NOMO-1 treated with dmso at 0.1 percent for 144 hours (cell line): ENCODE results near the gene MBTD1.

Experiments used
- DNase-seq: peaks from one replicate; lab custom pipeline; 2025; ENCODE audit not compliant: unreplicated experiment; lab: John Stamatoyannopoulos, UW

MBTD1 gene

GRCh38 chr17:51152766-51153209 lies 107.1 kb downstream of the MBTD1 start:
- DNase-seq: no peak

- DNase-seq: no peak
Observed at GRCh38 chr17:51150932-51151331, 108.9 kb downstream of the MBTD1 start.

GRCh38 chr17:51149163-51149562 lies 110.7 kb downstream of the MBTD1 start:
- DNase-seq: no peak

- no peak for DNase-seq
Observed at GRCh38 chr17:51147650-51148049, 112.2 kb downstream of the MBTD1 start.

GRCh38 chr17:51144266-51145022 lies 115.4 kb downstream of the MBTD1 start:
- DNase-seq: no peak

- DNase-seq: no peak
Observed at GRCh38 chr17:51142597-51142996, 117.3 kb downstream of the MBTD1 start.

- no peak for DNase-seq
Observed at GRCh38 chr17:51135956-51136355, 123.9 kb downstream of the MBTD1 start.

GRCh38 chr17:51133365-51133764 lies 126.5 kb downstream of the MBTD1 start:
- no peak for DNase-seq

- no peak for DNase-seq
Observed at GRCh38 chr17:51132964-51133319, 126.9 kb downstream of the MBTD1 start.

- DNase-seq: no peak
Observed at GRCh38 chr17:51128076-51128475, 131.8 kb downstream of the MBTD1 start.
